HepG2 (cell line): Measurements from ENCODE around the gene PPP2R5B. TPM values are rescaled to one million over a fixed set of nuclear protein-coding genes. Genes with fewer than 3 reads are reported as not detected.

ENCODE experiments used
- AKAP8 ChIP-seq: sonication (generic); formaldehyde crosslinking; IDR thresholded peaks from 2 replicates; pipeline ENCODE4 v1.5.1; 2020; ENCODE audit warnings: mild to moderate bottlenecking, missing genetic modification reagents
- E2F1 ChIP-seq: sonication (generic); formaldehyde crosslinking; IDR thresholded peaks from 2 replicates; pipeline ENCODE4 v1.5.0; 2020; ENCODE audit warnings: missing genetic modification reagents
- ELF4 ChIP-seq: sonication (generic); formaldehyde crosslinking; IDR thresholded peaks from 2 replicates; pipeline ENCODE4 v1.5.0; 2020; ENCODE audit warnings: missing genetic modification reagents, mild to moderate bottlenecking, moderate library complexity, borderline replicate concordance
- GZF1 ChIP-seq: sonication (generic); formaldehyde crosslinking; IDR thresholded peaks from 2 replicates; pipeline ENCODE4 v1.5.1; 2020; ENCODE audit warnings: mild to moderate bottlenecking, missing genetic modification reagents
- KLF15 ChIP-seq: sonication (generic); formaldehyde crosslinking; IDR thresholded peaks from 2 replicates; pipeline ENCODE4 v1.8.1; 2023; ENCODE audit warnings: borderline replicate concordance, mild to moderate bottlenecking, inconsistent platforms, missing genetic modification reagents, mixed read lengths
- NFKBIZ ChIP-seq: IDR thresholded peaks from 2 replicates; pipeline ENCODE4 v1.6.1; 2018; ENCODE audit warnings: missing genetic modification reagents, missing compliant biosample characterization
- POLR2AphosphoS5 ChIP-seq: IDR thresholded peaks from 2 replicates; pipeline ENCODE4 v1.6.1; 2012; ENCODE audit warnings: low read depth, low read length
- PRMT3 ChIP-seq: sonication (generic); formaldehyde crosslinking; IDR thresholded peaks from 2 replicates; pipeline ENCODE4 v1.8.1; 2022; ENCODE audit warnings: low read depth, mild to moderate bottlenecking, moderate library complexity, missing genetic modification reagents, borderline replicate concordance
- PTBP1 ChIP-seq: fragments of 200-400 bp; formaldehyde crosslinking; IDR thresholded peaks from 2 replicates; pipeline ENCODE4 v1.6.1; 2018; ENCODE audit warnings: low read length, low read depth; ENCODE audit not compliant: poor library complexity, severe bottlenecking
- ZNF143 ChIP-seq: sonication (generic); formaldehyde crosslinking; IDR thresholded peaks from 2 replicates; pipeline ENCODE4 v1.4.0; 2020; ENCODE audit warnings: missing genetic modification reagents
- ZNF343 ChIP-seq: sonication (generic); formaldehyde crosslinking; IDR thresholded peaks from 2 replicates; pipeline ENCODE4 v1.4.0; 2020; ENCODE audit warnings: mild to moderate bottlenecking, missing genetic modification reagents
- ZNF607 ChIP-seq: sonication (generic); formaldehyde crosslinking; IDR thresholded peaks from 2 replicates; pipeline ENCODE4 v1.5.1; 2020; ENCODE audit warnings: missing genetic modification reagents, mild to moderate bottlenecking, borderline replicate concordance
- ZNF709 ChIP-seq: sonication (generic); formaldehyde crosslinking; IDR thresholded peaks from 2 replicates; pipeline ENCODE4 v1.5.0; 2020; ENCODE audit warnings: mild to moderate bottlenecking, missing genetic modification reagents
- ZNF746 ChIP-seq: sonication (generic); formaldehyde crosslinking; IDR thresholded peaks from 2 replicates; pipeline ENCODE4 v1.8.0; 2022; ENCODE audit warnings: mild to moderate bottlenecking, missing genetic modification reagents
- polyA plus RNA-seq, 8 experiments: library from polyadenylated mRNA; depleted of rRNA in 3 of 8; stranded (reverse) in 7 of 8; unstranded in 1 of 8; fragments of >200 nt; fragmentation: Illumina TruSeq in 4 of 8; extraction: Trizol in 4 of 8; gene quantifications; 2 replicates each; pipeline versions ENCODE4 v1.2.1 to v1.2.3, GENCODE V29; 2011 to 2016; ENCODE audit warnings: low read depth in 4 of 8, missing spikeins in 1 of 8, mixed read lengths in 1 of 8; ENCODE audit not compliant: insufficient read depth in 1 of 8
- total RNA-seq, 5 experiments: library from RNA; depleted of rRNA; stranded (reverse); fragments of >200 nt; fragmentation: Illumina TruSeq; extraction: Trizol; gene quantifications; 2 replicates each; pipeline ENCODE4 v1.2.3, GENCODE V29; 2016; ENCODE audit warnings: low read depth in 1 of 5
- TF ChIP-seq, protein P1 (sequence below): IDR thresholded peaks from 2 replicates; pipeline ENCODE4 v1.6.1; 2018; ENCODE audit warnings: missing genetic modification reagents, mild to moderate bottlenecking, missing compliant biosample characterization
- TF ChIP-seq, protein P2 (sequence below): sonication (generic); formaldehyde crosslinking; IDR thresholded peaks from 2 replicates; pipeline ENCODE4 v1.4.0; 2020; ENCODE audit warnings: mild to moderate bottlenecking, low read depth, missing genetic modification reagents
- TF ChIP-seq, protein P3 (sequence below): sonication (generic); formaldehyde crosslinking; IDR thresholded peaks from one replicate; pipeline ENCODE4 v1.5.1; 2020; ENCODE audit warnings: mild to moderate bottlenecking, missing genetic modification reagents; ENCODE audit errors: not compliant biosample characterization

Gene PPP2R5B
- total and polyA plus RNA-seq, 2 of the 13 experiments (the other 11 are each of a cell fraction or from before 2014, with no cell fraction given): 2.3 to 8.3 TPM

DNA sequence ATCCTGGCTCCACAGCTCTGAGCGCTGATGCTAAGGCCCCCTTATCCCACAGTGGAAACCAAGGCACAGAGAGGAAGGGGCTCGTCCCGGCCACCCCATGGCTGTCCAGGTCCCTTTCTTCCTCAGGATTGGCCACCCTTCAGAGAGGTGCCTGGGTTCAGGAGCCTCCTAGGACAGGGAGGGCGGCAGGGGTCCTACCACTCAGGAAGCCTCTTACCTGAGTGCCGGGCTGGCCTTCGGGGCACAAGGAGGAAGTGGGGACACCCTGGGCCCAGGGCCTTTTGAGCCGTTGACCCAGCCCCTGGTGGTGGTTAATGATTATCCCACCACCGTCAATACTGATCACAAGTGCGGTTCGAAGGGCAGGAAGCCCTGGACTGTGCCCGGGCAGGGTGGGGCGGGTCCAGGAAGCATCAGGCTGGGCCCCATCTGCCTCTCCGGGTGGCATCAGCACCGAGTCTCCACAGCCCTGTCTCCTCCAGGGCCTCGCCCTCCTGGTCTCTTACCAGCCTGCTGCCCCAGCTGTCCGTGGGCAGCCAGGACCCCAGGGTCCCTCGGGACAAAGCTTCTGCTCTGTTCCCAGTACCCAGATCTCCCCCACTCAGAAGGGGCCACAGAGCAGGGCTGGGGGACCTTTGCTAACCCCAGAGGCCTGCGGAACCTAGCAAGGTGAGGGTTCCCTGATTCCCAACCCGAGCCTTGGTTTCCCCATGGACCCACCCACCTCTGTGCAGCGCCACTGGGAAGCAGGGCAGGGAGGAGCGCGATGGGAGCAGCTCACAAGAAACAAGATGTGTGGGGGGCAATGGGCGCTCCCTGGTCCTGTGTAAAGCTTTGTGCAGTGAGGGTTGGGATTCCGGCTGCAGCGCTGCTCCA, 31.1 kb upstream of the PPP2R5B start (continued):
- TF ChIP-seq AKAP8: 0 out of 2 replicates have a peak, but pooled peaks have one; percentile 72
- 0 out of 2 replicates have a peak, but pooled peaks have one; percentile 16 for TF ChIP-seq E2F1 (CRISPR knock-in tag)
- no peak for TF ChIP-seq ZNF746 (CRISPR knock-in tag)
- TF ChIP-seq, protein P1, sequence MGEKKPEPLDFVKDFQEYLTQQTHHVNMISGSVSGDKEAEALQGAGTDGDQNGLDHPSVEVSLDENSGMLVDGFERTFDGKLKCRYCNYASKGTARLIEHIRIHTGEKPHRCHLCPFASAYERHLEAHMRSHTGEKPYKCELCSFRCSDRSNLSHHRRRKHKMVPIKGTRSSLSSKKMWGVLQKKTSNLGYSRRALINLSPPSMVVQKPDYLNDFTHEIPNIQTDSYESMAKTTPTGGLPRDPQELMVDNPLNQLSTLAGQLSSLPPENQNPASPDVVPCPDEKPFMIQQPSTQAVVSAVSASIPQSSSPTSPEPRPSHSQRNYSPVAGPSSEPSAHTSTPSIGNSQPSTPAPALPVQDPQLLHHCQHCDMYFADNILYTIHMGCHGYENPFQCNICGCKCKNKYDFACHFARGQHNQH (CRISPR knock-in tag): peak; percentile 76; the same call in 1 of the 2 replicates
- peak; percentile 50; the same call in 1 of the 2 replicates for TF ChIP-seq KLF15 (CRISPR knock-in tag)
- peak; percentile 91; the same call in 1 of the 2 replicates for TF ChIP-seq ZNF343 (CRISPR knock-in tag)
- peak; percentile 97 for TF ChIP-seq POLR2AphosphoS5
- TF ChIP-seq PRMT3 (CRISPR knock-in tag): no peak
- 0 out of 2 replicates have a peak, but pooled peaks have one; percentile 22 for TF ChIP-seq GZF1 (CRISPR knock-in tag)
- peak; percentile 90 for TF ChIP-seq ZNF607
- TF ChIP-seq, protein P2, sequence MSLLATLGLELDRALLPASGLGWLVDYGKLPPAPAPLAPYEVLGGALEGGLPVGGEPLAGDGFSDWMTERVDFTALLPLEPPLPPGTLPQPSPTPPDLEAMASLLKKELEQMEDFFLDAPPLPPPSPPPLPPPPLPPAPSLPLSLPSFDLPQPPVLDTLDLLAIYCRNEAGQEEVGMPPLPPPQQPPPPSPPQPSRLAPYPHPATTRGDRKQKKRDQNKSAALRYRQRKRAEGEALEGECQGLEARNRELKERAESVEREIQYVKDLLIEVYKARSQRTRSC: peak; percentile 81; the same call in 1 of the 2 replicates
- TF ChIP-seq, protein P3, sequence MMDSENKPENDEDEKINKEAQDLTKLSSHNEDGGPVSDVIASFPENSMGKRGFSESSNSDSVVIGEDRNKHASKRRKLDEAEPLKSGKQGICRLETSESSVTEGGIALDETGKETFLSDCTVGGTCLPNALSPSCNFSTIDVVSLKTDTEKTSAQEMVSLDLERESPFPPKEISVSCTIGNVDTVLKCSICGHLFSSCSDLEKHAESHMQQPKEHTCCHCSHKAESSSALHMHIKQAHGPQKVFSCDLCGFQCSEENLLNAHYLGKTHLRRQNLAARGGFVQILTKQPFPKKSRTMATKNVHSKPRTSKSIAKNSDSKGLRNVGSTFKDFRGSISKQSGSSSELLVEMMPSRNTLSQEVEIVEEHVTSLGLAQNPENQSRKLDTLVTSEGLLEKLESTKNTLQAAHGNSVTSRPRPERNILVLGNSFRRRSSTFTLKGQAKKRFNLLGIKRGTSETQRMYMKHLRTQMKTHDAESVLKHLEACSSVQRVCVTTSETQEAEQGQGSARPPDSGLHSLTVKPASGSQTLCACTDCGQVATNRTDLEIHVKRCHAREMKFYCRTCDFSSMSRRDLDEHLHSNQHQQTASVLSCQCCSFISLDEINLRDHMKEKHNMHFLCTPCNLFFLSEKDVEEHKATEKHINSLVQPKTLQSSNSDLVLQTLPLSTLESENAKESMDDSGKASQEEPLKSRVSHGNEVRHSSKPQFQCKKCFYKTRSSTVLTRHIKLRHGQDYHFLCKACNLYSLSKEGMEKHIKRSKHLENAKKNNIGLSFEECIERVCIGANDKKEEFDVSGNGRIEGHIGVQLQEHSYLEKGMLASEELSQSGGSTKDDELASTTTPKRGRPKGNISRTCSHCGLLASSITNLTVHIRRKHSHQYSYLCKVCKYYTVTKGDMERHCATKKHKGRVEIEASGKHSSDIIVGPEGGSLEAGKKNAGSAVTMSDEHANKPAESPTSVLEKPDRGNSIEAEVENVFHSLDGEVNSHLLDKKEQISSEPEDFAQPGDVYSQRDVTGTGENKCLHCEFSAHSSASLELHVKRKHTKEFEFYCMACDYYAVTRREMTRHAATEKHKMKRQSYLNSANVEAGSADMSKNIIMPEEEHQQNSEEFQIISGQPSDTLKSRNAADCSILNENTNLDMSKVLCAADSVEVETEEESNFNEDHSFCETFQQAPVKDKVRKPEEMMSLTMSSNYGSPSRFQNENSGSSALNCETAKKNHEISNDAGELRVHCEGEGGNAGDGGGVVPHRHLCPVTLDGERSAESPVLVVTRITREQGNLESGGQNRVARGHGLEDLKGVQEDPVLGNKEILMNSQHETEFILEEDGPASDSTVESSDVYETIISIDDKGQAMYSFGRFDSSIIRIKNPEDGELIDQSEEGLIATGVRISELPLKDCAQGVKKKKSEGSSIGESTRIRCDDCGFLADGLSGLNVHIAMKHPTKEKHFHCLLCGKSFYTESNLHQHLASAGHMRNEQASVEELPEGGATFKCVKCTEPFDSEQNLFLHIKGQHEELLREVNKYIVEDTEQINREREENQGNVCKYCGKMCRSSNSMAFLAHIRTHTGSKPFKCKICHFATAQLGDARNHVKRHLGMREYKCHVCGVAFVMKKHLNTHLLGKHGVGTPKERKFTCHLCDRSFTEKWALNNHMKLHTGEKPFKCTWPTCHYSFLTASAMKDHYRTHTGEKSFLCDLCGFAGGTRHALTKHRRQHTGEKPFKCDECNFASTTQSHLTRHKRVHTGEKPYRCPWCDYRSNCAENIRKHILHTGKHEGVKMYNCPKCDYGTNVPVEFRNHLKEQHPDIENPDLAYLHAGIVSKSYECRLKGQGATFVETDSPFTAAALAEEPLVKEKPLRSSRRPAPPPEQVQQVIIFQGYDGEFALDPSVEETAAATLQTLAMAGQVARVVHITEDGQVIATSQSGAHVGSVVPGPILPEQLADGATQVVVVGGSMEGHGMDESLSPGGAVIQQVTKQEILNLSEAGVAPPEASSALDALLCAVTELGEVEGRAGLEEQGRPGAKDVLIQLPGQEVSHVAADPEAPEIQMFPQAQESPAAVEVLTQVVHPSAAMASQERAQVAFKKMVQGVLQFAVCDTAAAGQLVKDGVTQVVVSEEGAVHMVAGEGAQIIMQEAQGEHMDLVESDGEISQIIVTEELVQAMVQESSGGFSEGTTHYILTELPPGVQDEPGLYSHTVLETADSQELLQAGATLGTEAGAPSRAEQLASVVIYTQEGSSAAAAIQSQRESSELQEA (CRISPR knock-in tag): no peak
- TF ChIP-seq ELF4 (CRISPR knock-in tag): peak; percentile 91
- no peak for TF ChIP-seq PTBP1
- TF ChIP-seq NFKBIZ (CRISPR knock-in tag): peak; percentile 53; the same call in 1 of the 2 replicates
- peak; percentile 87; the same call in 1 of the 2 replicates for TF ChIP-seq ZNF709 (CRISPR knock-in tag)
- peak; percentile 44; the same call in 1 of the 2 replicates for TF ChIP-seq ZNF143 (CRISPR knock-in tag)
